ENCODE data around the gene HELZ2.

- no peak for TF ChIP-seq POLR2A (IDR thresholded peaks at IDR 0.05)
- TF ChIP-seq, protein P1, sequence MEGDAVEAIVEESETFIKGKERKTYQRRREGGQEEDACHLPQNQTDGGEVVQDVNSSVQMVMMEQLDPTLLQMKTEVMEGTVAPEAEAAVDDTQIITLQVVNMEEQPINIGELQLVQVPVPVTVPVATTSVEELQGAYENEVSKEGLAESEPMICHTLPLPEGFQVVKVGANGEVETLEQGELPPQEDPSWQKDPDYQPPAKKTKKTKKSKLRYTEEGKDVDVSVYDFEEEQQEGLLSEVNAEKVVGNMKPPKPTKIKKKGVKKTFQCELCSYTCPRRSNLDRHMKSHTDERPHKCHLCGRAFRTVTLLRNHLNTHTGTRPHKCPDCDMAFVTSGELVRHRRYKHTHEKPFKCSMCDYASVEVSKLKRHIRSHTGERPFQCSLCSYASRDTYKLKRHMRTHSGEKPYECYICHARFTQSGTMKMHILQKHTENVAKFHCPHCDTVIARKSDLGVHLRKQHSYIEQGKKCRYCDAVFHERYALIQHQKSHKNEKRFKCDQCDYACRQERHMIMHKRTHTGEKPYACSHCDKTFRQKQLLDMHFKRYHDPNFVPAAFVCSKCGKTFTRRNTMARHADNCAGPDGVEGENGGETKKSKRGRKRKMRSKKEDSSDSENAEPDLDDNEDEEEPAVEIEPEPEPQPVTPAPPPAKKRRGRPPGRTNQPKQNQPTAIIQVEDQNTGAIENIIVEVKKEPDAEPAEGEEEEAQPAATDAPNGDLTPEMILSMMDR (IDR thresholded peaks at IDR 0.05): no peak
Measured at GRCh38 chr20:63597651-63598478, 23.8 kb upstream of the HELZ2 start.
